ENCODE results near the gene INCA1. TPM values are rescaled to one million over a fixed set of nuclear protein-coding genes. Genes with fewer than 3 reads are reported as not detected.
A peak's percentile ranks its signal among the peaks of the same experiment; 100 is the strongest.

The INCA1 gene
- total and polyA plus RNA-seq, 8 donors, result 1.3 to 6.1 (median 1.6) TPM; not detected in 3

DNA sequence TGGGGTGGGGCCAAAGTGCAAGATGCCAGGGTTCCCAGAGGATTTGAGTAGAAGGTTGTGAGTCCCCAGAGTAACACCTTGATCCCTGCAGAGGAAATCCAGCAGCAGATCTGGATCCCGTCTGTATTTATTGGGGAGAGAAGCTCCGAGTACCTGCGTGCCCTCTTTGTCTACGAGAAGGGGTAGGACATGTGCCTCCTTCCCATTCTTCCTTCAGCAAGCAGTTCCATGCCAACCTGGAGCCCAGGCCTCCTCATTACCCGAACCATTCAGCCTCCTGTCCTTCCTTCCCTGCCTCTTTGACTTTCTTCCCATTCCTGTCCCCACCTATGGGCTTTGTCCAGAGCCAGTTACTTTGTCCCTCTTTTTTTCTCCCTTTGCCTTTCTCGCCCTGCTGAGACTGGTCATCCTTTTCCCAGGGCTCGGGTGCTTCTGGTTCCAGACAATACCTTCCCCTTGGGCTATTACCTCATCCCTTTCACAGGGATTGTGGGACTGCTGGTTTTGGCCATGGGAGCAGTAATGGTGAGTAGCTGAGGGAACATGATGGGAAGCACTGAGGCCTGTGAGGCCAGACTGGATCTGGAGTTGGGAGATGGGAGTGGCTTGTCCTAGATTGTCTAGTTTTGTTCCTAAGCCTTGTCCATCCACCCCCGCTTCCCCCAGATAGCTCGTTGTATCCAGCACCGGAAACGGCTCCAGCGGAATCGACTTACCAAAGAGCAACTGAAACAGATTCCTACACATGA is 54.4 kb downstream of the INCA1 start:
- Histone ChIP-seq H3K4me1 (peaks cover 61 to 82% (median 81%) of the 10 kb centered on the region in 4 donors), H3K27me3 (no peaks in the 10 kb centered on the region), H3K4me3 (peak overlapping the region in 2 of 4 donors; percentile 91 to 100), H3K27ac (peak overlapping the region in 3 of 5 donors; percentile 5 to 100 (median 53)), H3K9me3 (no peaks in the 10 kb centered on the region), H3K36me3 (peaks cover 46 to 56% (median 55%) of the 10 kb centered on the region in 4 donors)
- 73 to 82% (median 75%) methylated on average over 13 of the region's 13 CpGs for WGBS, 5 donors
- TF ChIP-seq POLR2AphosphoS5 (IDR thresholded peaks at IDR 0.05) (no peak), POLR2A (IDR thresholded peaks at IDR 0.05) (no peak), EP300 (IDR thresholded peaks at IDR 0.05) (no peak)
- TF ChIP-seq, protein P1, sequence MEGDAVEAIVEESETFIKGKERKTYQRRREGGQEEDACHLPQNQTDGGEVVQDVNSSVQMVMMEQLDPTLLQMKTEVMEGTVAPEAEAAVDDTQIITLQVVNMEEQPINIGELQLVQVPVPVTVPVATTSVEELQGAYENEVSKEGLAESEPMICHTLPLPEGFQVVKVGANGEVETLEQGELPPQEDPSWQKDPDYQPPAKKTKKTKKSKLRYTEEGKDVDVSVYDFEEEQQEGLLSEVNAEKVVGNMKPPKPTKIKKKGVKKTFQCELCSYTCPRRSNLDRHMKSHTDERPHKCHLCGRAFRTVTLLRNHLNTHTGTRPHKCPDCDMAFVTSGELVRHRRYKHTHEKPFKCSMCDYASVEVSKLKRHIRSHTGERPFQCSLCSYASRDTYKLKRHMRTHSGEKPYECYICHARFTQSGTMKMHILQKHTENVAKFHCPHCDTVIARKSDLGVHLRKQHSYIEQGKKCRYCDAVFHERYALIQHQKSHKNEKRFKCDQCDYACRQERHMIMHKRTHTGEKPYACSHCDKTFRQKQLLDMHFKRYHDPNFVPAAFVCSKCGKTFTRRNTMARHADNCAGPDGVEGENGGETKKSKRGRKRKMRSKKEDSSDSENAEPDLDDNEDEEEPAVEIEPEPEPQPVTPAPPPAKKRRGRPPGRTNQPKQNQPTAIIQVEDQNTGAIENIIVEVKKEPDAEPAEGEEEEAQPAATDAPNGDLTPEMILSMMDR (IDR thresholded peaks at IDR 0.05), result no peak
- intact Hi-C loops (cut with DNase I; ENCODE audit: low total_unique reads), result no loop called here
- no peak for DNase-seq

DNA sequence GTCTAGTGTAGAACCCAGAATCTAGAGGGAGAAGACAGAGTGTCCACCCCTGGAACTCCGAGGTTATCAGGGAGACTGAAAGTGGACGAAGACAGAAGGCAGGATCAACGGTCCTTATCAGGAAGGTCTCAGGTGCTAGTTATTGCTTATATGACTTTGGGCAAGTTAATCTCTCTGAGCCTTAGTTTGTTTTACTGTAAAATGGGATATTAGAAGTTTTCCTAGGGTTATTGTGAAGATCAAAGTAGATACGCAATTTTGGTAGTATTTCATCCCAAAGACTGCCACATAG is 56.1 kb downstream of the INCA1 start:
- Histone ChIP-seq H3K27me3 (no peaks in the 10 kb centered on the region), H3K9me3 (no peaks in the 10 kb centered on the region), H3K36me3 (peaks cover 58 to 66% (median 65%) of the 10 kb centered on the region in 4 donors), H3K4me1 (peaks cover 55 to 76% (median 75%) of the 10 kb centered on the region in 4 donors), H3K4me3 (peak overlapping the region; percentile 70 to 91 (median 84)), H3K27ac (peak overlapping the region in 4 of 5 donors; percentile 91 to 100 (median 96))
- intact Hi-C loops (cut with DNase I; ENCODE audit: low total_unique reads), result no loop called here
- 20 to 37% (median 31%) methylated on average over 4 of the region's 4 CpGs for WGBS, 5 donors
- DNase-seq, result no peak
- TF ChIP-seq POLR2AphosphoS5 (IDR thresholded peaks at IDR 0.05) (no peak), POLR2A (IDR thresholded peaks at IDR 0.05) (no peak)

DNA sequence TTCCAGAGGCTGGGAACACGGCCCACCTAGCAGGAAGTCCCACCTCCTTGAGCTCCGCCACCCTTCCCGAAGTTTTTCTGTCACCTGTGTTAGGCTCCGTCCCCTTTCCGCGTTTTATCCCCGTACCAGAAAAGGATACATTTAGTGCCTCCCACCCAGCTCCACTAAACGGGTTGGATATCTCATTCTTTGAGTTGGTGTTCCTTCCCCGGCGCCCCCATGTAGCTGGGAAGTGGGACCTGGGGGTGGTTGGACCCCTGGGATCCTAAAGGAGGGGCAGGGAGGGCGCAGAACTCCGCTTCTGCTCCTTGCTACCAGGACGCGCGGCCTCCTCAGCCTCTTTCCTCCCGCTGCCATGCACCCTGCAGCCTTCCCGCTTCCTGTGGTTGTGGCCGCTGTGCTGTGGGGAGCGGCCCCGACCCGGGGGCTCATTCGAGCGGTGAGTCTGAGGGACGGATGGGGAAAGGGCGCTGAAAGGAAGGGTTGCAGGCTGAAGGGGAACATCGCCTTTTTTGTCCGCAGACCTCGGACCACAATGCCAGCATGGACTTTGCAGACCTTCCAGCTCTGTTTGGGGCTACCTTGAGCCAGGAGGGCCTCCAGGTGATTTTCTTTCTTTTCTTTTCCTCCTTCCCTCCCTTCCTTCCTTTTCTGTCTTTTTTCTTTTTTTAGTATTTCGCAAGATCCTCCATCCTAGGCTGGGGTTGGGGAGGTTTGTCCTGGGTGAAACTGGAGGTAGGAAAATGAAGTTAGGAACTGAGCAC is 56.6 kb downstream of the INCA1 start:
- peaks cover 50 to 71% (median 70%) of the 10 kb centered on the region in 4 donors for H3K4me1 ChIP-seq
- H3K27ac ChIP-seq, result peak overlapping the region; percentile 91 to 100 (median 95)
- no peaks in the 10 kb centered on the region for H3K9me3 ChIP-seq
- no peak for TF ChIP-seq EP300 (IDR thresholded peaks at IDR 0.05)
- no peak for TF ChIP-seq POLR2A (IDR thresholded peaks at IDR 0.05)
- TF ChIP-seq POLR2AphosphoS5 (IDR thresholded peaks at IDR 0.05), result no peak
- TF ChIP-seq, protein P1 (IDR thresholded peaks at IDR 0.05), result no peak
- peak overlapping the region; percentile 70 to 91 (median 84) for H3K4me3 ChIP-seq
- peaks cover 56 to 65% (median 64%) of the 10 kb centered on the region in 4 donors for H3K36me3 ChIP-seq
- 0 to 1% (median 1%) methylated on average over 29 of the region's 29 CpGs for WGBS, 5 donors
- H3K27me3 ChIP-seq, result no peaks in the 10 kb centered on the region
- peak in 1 of 2 donors; percentile 83 for DNase-seq
- intact Hi-C loops (cut with DNase I; ENCODE audit: low total_unique reads), result no loop called here

DNA sequence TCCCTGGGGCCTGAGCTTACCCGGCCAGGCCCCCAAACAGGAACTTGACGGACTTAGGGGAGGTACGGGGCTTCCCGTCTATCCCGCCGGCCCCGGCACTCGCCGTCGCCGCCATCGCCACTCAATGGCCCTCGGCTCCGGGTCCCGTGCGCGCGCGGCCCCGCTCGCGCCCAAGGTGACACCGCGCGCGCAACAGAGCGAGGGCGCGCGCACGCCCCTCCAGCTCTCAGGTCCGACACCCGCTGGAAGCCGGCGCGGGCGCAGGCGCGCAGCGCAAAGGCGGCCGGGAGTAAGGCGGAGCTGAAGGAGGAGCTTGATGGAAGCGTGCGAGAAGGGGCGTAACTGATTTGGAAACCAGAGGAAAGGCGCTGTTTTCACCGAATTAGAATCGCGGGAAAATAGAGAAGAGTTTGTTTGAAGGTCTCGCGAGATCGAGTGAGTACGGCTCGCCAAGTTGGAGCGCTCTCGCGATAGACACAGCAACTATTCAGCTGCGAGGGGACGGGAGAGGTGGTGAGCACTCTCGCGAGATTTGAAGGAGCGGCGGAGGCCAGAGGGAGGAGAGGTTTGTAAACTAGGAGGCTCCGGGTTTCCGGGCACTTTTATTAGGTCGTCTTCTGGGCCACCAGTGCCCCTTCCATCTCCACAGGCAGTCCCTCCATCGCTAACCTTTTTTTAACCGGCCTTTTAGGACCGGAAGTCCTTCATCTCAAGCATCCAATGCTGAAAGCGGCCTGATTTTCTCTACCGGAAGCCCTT is 57.3 kb downstream of the INCA1 start, which contains the start of the genes RNF167 and SLC25A11:
TSS of gene RNF167 (plus strand) at position 473 of the 759 bp plus-strand sequence. CDS start 642 bp downstream, outside the sequence.
TSS of gene SLC25A11 (minus strand) at position 251 of the 759 bp plus-strand sequence. CDS start at position 115, 136 bp downstream.
- Histone ChIP-seq H3K27ac (peak within 1 kb of the TSS; percentile 91 to 100 (median 95)), H3K27me3 (no peaks in the 10 kb centered on the region), H3K4me1 (peaks cover 42 to 63% (median 63%) of the 10 kb centered on the region in 4 donors), H3K4me3 (peak within 1 kb of the TSS; percentile 70 to 91 (median 84)), H3K36me3 (peaks cover 49 to 63% (median 58%) of the 10 kb centered on the region in 4 donors), H3K9me3 (no peaks in the 10 kb centered on the region)
- peak; percentile 96 to 99 for DNase-seq
- intact Hi-C loops (cut with DNase I; ENCODE audit: low total_unique reads), result no loop called here
- no peak for TF ChIP-seq EP300 (IDR thresholded peaks at IDR 0.05)
- peak; percentile 63 to 92 (median 69) for TF ChIP-seq POLR2AphosphoS5 (IDR thresholded peaks at IDR 0.05)
- TF ChIP-seq, protein P1 (IDR thresholded peaks at IDR 0.05), result no peak
- peak in 1 of 4 donors; percentile 34 for TF ChIP-seq POLR2A (IDR thresholded peaks at IDR 0.05)
- WGBS, 5 donors, result 0% methylated on average over 52 to 72 of the region's 72 CpGs

Measured in stomach (tissue), 9 donors.